HG03039 (cell line): ENCODE results near the gene LHX2.

ENCODE experiments used
- ATAC-seq: cut with Tn5 transposase; IDR thresholded peaks from one replicate; pipeline ENCODE4 v1.9.1; 2021; ENCODE audit warnings: mild to moderate bottlenecking, moderate library complexity; ENCODE audit not compliant: unreplicated experiment

The LHX2 gene

DNA sequence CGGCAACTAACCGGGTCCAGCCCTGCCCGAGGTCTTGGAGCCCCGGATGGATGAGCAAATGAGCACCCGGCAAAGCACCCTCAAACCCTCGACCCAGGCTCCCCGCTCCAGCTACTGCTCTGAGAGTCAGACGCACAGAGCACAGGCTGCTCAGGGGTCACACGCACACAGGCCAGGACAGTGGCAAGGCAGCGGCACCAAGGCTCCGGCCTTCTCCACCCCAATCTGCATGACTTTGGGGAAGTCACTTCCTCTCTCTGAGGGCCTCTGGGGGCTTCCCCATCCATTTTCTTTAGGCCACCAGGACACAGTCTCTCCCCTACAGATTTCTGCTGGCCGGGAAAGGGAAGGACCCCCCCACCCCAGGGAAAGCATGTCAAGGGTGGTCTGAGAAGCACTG, 18.0 kb downstream of the LHX2 start:
- no peak for ATAC-seq

DNA sequence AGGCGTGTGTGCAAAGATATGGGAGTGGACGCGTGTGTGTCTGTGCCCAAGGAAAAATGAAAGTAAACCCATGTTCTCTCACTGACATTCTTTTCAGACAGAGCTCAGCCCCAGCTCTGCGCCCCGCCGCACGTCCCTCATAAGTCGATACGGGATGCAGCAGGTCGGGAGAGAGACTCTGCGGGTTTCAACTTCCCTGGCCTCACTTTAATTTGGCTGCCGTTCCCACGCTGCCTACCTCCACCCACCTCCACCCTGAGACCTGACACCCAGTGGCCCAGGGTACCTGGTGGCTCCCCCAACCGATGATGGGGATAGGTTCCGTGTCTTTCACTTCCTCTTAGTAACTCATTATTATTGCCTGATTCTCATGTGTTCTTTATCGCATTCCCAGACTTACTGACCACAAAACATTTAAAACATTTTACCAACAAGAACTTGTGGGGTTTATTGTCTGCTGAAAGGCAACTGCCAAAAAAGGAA, 19.4 kb downstream of the LHX2 start:
- no peak for ATAC-seq

- no peak for ATAC-seq
Observed at GRCh38 chr9:124032247-124032646, 20.7 kb downstream of the LHX2 start.

DNA sequence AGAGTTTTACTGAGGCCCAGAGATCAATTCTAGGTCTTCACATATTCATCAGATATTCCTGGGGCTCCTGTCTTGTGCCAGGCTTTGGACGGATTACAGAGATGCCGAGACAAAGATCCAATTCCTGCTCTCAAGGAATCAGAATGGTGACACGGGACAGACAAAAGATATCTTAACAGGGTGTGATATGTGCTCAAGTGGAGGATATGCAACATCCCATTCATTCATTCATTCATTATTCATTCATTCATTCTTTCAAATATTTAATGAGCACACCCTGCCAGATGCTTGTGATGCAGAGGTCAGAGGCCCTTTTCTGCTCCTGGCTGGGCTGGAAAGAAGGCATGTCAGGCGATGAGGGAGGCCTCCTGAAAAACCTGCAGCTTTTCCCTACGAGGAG, 21.8 kb downstream of the LHX2 start:
- ATAC-seq: no peak

- no peak for ATAC-seq
Observed at GRCh38 chr9:124033967-124034366, 22.4 kb downstream of the LHX2 start.

DNA sequence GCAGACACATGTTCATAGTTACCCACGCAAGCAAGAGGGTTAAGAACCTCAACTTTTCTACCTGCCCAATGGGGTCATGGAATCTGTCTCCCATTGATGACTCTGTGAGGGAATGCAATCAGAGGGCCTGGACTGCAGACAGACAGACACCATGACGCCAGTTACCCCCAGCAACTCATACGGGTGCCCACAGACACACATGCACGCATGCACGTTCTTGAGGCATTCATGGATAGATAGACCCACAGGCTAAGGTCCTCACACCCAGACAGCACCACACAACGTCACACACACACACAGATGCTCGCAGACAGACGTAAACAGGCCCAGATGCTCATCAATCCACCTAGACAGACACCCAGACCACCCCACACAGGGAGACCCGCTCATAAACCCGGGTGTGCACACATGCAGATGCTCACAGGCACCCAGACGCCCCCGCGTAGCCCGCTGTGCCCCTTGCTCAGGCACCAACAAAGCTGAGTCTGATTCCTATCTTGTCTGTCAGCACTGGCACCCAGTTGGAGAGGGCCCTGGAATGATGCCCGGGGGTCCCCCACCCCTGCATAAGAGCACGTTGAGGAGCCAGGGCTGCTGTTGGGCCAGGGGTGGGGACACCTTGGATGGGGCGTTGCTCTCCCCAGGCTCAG, 23.6 kb downstream of the LHX2 start:
- ATAC-seq: no peak

DNA sequence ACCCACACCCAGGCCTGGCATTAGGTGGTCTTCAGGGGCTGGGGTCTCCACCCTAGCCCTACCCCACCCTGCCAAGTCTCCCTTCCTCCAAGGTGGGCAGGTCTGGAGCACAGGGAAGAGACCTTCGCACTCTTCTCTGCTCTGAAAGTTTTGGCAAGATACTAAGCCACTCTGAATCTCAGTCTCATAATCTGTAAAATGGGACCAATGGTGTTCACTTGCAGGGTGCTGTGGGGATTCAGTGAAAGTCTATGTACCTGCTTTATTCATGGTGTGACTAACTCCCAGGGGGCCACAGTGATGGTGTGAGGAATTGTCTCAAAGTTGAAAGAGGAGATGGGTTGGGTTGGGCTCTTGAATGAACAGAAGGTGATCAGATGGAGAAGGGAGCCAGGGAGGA, 25.0 kb downstream of the LHX2 start:
- ATAC-seq: no peak

DNA sequence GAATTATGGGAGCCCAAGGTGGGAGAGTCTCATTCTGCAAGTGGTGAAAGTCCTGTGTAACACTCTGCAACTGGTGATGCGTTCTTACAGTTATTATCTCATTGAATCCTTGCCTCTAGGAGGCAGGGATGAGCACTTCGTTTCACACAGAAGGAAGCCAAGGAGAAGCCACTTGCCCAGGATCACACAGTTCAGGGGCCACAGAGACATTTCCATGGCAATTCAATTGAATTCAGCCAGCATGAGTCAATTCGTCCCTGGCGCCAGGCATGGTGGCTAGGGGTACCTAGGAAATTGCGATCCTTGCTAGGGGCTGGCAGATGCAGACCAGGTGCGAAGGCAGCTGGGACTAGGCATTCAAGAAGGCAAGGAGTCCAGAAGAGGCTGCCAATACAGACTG, 26.2 kb downstream of the LHX2 start:
- ATAC-seq: no peak

GRCh38 chr9:124038239-124038638, 26.7 kb downstream of the LHX2 start:
- no peak for ATAC-seq

- ATAC-seq: no peak
Observed at GRCh38 chr9:124038790-124039633, 27.4 kb downstream of the LHX2 start.

GRCh38 chr9:124040186-124040931, 28.8 kb downstream of the LHX2 start:
- no peak for ATAC-seq

- ATAC-seq: no peak
Observed at GRCh38 chr9:124040935-124041816, 29.6 kb downstream of the LHX2 start.

DNA sequence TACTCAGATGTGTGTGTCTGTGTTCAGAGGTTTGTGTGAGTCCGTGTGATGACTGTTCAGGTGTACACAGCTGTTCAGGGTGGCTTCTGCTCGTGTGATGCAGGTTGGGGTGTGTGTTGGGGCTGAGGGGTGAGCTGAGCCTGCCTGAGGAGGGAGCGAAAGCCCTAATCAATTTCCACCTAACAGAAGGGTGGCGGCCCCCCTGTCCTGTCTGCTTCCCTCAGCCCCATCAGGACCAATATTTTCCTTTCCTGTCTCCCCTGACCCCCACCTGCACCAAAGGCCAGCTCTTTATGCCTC, 30.2 kb downstream of the LHX2 start:
- ATAC-seq: no peak

DNA sequence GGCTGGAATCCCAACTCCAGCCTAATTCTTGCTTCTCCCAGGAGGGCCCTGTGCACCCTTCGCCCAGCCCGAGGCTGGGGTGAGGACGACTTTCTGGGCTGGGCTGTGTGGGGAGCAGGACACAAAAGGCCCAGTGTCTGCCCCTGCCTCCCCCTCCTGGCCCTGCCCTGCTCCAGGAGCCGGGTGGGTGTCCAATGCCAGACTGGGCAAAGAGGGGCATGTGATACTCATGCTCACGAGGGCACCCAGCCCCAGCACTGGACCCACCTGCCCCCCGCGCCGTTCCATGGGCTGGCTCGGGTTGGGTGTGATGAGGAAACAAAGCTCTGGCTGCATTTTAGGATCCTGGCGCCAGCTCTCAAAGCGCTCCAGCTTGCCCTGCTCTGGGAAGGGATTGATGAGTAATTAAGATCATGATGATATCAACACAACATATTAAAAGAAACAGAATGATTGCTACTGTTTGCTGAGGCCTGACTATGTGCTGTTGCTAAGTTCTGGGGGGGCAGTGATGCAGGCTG, 30.7 kb downstream of the LHX2 start:
- no peak for ATAC-seq

- no peak for ATAC-seq
Observed at GRCh38 chr9:124044448-124044847, 32.9 kb downstream of the LHX2 start.

DNA sequence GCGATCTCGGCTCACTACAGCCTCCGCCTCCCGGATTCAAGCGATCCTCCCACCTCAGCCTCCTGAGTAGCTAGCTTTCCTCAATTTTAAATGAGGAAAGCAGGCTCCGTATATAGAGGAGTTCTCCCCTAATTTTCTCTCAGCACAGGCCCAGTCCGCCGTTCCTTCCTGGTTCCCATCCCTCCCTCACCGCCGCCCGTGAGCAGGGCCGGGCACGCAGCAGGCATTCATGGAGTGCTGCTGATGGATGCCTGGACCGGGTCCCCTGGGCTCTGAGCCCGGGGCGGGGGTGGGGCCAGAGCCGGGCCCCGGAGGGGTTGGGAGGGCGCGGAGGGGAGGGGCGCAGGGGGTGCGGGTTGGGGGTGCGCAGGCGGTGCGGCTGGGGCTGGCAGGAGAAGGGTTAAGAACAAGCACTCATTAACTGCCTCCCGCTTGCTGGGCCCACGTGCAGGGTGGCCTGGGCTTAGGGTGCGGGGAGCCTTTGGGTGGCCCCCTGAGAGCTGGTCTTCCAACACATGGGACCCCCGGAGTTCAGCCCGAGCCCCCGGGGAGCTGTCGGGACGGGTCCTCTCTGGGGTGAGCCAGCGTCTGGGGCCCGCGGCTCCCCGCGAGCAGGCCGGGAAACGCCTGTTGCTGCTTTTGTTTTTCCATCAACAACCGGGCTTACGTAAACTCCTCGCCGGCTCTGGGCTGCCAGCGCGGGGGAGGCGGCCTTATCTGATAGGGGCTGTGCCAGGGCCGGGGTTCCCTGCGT, 33.7 kb downstream of the LHX2 start:
- no peak for ATAC-seq

DNA sequence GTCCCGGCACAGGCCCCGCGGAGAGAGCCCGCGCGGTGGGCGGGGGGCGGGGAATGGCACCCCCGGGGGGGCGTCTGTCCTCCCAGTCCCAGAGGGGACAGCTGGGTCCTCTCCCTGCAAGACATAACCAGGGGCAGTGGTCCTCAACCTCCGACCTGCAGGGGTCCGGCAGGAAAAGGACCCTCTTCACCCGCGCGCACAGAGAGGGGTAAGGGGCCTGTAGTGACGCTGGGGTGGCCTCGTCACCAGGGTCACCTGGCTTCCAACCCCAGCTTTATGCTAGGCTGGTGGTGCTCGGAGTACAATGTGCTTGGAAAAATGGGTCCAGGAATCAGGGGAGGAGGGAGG, 34.2 kb downstream of the LHX2 start:
- ATAC-seq: no peak

DNA sequence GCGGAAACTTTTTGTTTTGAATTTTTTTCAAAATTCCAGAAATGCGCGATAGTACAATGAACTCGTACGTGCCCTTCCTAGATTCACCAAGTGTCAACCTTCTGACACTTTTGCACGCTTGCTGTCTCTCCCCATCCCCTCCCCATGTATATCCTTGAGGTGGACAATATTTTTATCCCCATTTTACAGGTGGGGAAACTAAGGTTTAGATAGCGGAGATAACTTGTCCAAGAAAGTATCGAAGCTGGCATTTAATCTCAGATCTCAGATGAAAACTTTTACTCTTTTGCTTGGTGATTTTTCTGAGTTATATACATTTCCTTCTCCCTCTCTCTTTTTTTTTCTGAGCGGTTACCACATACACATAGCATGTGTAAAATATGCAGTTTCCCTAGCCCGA, 34.6 kb downstream of the LHX2 start:
- no peak for ATAC-seq

- no peak for ATAC-seq
Observed at GRCh38 chr9:124047251-124047672, 35.7 kb downstream of the LHX2 start.

GRCh38 chr9:124050955-124051354, 39.4 kb downstream of the LHX2 start:
- no peak for ATAC-seq
